ENCODE data around the gene IGFLR1.

IGFLR1 gene, protein sequence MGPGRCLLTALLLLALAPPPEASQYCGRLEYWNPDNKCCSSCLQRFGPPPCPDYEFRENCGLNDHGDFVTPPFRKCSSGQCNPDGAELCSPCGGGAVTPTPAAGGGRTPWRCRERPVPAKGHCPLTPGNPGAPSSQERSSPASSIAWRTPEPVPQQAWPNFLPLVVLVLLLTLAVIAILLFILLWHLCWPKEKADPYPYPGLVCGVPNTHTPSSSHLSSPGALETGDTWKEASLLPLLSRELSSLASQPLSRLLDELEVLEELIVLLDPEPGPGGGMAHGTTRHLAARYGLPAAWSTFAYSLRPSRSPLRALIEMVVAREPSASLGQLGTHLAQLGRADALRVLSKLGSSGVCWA

DNA sequence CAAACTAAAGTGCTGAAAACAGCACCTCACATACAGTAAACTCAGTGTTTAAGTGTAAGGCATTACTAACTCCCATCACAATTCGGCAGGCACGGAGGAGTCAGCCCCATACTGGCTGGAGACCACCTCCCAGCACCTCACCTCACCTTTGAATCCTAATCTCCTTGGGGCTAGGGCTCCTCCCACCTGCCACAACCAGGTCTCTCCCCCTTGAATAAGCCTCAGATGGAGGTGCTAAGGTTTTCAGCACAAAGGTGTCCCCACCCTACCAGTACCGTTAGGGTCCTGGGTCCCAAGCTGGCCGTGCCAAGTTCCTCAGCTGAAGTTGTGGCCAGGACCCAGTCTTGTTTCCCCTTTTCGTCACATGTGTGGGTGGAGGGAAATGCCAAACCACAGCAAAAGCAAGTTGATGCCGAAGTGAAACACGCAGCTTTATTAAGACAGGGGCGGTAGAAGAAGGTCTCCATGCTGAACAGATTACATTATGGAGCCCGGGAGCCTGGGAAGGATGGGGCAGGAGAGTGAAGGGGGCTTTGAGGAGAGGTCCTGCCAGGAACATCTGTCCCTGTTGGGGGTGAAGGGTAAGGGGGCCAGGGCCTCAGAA lies at the start of gene IGFLR1:
TSS of gene IGFLR1 (minus strand) at position 332 of the 604 bp plus-strand sequence. CDS start 1,272 bp downstream, outside the sequence.
- peak; percentile 80 for DNase-seq

DNA sequence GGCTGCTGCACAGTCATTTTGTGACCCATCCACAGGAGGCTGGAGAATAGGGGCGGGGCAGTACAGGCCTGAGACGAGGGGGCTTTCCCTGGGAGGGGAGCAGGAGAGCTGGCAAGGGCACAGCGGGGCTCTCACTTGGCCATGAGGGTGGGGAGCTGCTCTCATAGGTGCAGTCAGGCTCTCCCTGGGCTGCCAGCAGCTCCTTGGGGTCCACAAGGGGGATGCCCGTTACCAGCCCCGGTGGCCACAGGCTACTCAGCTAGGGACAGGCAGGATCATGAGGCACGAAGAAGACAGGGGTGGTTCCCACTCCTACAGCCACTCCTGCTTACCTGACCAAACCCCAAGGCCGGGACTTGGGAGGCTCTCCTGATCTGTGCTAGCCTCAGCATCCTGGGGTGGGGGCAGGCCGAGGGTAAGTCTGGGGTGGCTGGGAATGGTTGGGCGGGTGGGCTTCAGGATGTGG lies 49.6 kb upstream of the IGFLR1 start:
- DNase-seq: no peak

DNA sequence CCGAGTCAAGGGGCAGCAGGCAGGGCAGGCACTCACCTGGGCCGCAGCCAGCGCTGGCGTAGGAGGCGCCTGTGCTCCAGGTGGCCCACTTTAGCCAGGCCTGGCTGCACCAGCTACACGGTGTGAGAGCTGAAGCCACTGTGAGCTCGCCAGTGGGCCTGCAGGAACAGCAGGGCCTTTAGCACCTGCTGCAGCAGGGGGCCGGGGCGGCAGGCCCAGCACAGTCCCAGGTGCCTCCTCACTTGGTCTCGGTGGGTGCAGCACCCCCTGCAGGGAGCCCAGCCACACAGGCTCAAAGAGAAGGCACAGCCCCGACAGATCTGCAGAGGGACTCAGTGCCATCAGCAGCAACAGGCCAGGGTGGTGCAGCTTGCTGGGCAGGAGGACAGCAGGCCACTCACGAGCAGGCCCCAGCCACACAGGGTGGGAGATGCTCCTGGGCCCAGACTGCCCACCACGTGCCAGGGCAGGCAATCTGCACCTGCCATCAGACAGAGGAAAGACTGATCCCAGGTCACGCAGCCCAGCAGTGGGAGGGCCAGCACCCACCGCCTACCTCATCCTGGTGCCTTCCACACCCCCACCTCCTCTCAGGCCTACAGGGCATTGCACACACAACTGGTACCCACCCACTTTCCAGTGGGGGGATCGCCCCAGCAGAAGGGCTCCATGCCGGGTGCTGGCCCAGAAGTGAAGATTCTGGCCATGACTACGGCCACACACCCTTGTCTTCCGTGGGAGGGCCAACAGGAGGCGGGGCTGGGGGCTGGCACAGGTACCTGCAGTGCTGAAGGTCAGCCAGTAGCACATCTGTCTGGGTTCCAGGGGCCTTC lies 48.9 kb upstream of the IGFLR1 start:
- DNase-seq: peak; percentile 19

DNA sequence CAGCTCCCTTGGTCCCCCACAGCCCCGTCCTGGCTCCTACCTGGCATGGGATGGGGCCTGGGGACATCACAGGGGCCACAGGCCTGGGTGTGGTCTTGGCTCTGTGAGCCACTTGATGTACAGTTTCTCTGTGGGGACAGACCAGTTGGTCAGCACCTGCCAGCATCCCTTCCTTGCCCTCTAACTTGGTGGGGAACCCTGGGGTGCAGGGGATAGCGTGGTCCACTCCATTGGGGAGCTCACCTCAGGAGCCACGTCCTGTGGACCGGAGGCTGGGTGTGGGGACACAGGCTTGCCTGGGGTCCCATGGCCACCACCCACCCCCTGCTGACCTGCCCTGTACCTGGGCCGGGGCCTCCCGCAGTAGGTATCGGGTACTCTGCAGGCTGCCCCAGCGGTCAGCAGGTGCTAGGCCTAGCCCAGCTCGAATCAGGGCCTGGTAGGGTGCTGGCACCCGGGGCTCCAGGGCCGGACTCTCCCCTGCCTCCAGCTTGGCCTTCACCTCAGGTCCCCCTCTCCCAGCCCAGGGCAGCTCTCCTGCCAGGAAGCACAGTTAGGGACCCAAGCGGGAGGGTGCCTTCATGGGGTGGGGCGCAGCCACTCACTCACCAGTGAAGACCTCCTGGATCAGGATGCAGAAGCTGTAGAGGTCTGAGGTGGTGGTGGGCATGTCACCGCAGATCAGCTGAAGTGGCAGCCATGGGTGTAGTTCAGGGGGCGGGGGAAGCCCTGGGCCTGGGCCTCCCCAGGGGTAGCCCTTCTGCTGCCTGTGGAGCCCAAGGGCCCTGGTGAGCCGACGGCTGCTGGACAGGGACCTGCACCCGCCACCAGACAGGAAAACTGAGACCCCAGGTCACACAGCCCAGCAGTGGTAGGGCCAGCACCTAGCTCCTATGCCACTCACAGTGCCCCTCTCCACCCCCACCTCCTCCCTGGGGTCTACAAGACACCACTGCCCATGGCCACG lies 48.0 kb upstream of the IGFLR1 start:
- DNase-seq: no peak

DNA sequence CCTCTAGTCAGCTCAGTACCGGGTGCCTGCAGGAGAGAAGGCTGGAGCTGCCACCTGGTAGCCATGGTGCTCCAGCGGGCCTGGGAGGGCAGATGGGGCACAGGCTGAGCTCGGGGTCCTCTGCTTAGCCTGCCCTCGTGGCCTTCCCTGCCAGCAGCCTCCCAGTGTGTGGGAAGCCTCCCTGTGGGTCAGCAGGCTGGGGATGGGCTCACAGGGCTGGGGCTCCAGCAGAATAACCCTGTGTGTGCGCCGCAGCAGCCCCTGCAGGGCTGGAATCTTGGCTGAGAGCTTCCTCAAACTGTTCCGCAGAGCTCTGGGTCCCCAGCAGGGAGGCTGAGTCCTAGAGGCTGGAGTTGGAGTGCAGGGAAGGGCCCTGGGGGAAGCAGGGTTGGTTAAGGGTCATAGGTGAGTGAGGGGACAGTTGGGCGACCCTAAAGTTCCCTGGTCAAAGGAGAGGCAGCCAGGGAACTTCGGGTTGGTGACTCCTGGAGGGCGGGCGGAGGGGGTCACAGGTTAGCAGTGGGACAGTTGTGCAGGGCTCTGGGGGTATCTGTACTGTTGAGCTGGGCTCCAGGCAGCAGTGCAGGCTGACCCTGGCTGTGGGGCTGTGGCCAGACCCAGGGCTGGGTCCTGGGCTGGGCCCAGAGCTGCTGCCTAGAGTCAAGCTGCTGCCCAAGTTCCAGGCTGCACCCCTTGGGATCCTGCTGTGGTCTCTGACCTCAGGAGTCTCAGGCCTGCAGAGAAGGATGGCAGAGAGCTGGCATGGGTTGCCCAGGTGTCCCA lies 47.1 kb upstream of the IGFLR1 start:
- DNase-seq: no peak

DNA sequence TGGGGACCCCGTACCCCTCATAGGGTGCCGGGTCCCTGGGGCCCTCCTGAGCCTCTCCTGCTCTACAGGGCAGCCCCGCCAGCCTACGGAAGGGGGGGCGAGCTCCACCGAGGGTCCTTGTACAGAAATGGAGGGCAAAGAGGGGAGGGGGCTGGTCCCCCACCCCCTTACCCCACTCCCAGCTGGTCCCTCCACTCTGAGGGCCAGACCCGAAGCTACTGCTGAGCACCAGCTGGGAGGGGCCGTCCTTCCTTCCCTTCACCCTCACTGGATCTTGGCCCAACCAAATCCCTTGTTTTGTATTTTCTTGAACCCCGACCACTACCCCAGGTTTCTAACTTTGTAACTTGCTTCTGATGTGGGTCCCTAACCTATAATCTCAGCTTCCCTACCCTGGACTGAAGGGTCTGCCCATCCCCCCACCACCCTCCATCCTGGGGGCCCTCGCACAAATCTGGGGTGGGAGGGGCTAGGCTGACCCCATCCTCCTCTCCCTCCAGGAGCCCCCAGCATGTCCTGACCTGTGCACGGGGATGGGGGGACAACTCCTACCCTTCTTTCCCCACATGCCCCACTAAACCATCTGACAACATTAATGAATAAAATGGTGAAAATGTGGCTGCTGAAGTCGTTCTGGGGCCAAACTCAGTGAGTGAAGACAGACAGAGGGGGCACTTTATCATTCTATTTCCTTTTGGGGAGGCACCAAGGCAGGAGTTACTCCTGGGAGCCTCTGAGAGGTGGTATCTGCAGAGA lies 46.1 kb upstream of the IGFLR1 start:
- DNase-seq: no peak

DNA sequence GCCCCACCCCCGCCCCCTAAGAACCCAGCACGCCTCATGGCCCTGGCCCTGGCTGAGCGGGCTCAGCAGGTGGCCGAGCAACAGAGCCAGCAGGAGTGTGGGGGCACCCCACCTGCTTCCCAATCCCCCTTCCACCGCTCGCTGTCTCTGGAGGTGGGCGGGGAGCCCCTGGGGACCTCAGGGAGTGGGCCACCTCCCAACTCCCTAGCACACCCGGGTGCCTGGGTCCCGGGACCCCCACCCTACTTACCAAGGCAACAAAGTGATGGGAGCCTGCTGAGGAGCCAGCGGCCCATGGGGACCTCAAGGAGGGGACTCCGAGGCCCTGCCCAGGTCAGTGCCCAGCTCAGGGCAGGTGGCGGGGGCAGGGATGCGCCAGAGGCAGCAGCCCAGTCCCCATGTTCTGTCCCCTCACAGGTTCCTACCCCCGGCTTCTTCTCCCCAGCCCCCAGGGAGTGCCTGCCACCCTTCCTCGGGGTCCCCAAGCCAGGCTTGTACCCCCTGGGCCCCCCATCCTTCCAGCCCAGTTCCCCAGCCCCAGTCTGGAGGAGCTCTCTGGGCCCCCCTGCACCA lies 45.1 kb upstream of the IGFLR1 start:
- DNase-seq: no peak

DNA sequence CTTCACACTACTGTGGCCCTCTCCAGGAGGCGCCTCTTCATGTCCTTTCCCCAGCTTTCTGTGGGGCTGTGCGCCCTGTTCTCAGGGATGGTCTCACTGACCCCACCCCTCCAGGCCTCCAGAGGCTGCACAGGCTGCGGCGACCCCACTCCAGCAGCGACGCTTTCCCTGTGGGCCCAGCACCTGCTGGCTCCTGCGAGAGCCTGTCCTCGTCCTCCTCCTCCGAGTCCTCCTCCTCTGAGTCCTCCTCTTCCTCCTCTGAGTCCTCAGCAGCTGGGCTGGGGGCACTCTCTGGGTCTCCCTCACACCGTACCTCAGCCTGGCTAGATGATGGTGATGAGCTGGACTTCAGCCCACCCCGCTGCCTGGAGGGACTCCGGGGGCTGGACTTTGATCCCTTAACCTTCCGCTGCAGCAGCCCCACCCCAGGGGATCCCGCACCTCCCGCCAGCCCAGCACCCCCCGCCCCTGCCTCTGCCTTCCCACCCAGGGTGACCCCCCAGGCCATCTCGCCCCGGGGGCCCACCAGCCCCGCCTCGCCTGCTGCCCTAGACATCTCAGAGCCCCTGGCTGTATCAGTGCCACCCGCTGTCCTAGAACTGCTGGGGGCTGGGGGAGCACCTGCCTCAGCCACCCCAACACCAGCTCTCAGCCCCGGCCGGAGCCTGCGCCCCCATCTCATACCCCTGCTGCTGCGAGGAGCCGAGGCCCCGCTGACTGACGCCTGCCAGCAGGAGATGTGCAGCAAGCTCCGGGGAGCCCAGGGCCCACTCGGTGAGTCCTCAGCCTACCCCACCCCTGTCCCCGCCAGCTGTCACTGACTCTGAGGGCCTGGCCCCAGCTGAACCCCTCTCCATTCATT lies 44.3 kb upstream of the IGFLR1 start:
- DNase-seq: no peak

DNA sequence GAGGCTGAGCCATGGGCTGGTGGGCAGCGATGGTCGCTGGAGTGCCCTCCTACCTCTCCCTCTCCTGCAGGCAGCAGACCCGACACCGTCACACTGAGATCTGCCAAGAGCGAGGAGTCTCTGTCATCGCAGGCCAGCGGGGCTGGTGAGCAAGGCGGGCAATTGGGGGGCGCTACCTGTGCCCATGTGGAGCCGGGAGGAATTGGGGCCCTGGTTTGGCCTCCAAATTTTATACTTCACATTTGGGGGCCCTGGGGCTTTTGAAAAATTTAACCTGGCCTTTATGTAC lies 43.0 kb upstream of the IGFLR1 start:
- no peak for DNase-seq

DNA sequence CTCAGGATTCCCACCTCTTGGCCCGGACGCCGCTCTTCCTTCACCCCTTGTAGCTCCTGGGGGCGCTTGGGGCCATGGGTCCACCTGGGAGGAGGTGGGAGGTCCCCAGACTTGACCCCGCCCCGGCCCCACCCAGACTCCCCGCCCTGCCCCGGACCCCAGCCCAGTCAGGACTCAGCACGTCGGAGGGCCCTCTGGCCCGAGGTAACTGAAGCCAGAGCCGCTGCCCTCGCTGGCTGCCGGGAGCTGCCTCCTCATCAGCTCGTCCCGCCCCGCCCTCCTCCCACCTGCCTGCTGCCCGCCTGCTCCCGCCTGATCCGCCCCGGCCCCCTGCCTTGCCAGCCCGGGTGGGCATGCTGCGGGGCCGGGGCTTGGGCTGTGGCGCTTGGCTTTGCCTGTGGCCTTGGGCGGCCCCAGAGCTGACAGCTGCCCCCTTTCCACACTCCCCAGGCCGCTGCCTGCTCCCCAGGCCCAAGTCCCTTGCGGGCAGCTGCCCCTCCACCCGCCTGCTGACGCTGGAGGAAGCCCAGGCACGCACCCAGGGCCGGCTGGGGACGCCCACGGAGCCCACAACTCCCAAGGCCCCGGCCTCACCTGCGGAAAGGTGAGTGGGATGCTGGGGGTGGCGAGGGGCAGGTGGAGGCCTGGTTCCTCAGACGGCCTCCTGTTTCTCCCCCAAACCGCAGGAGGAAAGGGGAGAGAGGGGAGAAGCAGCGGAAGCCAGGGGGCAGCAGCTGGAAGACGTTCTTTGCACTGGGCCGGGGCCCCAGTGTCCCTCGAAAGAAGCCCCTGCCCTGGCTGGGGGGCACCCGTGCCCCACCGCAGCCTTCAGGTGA lies 42.5 kb upstream of the IGFLR1 start:
- no peak for DNase-seq

DNA sequence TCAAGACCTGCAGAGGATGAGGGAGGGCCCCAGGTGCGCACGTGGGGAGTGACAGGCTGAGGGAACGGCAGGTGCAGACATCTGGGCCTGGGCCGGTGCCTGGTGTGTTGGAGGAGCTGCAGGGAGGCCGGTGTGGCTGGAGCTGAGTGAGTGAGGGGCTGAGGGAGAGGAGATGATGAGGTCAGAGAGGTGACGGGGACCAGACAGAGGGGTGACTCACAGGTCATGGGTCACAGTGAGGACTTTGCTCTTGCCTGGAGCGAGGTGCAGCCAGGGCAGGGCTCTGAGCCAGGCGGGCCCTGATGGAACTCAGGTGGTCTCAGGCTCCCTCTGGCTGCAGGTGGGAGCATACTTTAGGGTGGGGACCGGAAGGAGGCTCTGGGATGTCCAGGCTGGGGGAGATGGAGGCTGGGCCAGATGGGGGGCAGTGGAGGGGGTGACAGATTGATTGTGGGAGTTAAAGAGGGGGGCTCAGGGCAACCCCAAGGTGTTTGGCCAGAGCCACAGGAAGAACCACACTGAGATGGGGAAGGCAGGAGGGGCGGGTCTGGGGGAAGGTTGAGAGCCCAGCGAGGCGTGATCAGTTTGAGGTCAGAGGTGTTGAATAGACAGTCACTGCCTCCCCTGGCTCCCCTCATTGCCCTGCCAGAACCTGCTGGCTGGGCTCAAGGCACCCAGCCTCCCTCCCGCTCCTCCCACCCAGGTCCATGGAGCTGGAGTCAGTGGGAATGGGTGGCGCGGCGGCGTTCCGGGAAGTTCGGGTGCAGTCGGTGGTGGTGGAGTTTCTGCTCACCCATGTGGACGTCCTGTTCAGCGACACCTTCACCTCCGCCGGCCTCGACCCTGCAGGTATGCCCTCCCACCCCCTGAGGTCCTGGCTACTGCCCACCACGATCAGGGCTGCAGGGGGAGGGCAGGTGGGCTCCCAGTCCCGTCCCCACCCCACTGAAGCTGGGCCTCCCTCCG lies 41.5 kb upstream of the IGFLR1 start:
- DNase-seq: no peak

DNA sequence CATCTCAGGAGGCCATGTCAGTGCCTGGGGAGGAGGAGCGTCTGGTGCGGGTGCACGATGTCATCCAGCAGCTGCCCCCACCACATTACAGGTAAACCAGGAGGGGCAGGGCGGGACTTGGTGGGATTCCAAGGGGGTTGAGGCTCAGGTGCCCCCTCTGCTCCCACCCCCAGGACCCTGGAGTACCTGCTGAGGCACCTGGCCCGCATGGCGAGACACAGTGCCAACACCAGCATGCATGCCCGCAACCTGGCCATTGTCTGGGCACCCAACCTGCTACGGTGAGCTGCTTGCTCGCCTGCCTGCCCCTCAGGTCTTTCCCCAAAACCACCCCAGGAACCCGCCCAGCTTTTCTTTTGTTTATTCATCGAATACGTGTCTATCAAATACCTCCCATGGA lies 40.3 kb upstream of the IGFLR1 start:
- DNase-seq: no peak

DNA sequence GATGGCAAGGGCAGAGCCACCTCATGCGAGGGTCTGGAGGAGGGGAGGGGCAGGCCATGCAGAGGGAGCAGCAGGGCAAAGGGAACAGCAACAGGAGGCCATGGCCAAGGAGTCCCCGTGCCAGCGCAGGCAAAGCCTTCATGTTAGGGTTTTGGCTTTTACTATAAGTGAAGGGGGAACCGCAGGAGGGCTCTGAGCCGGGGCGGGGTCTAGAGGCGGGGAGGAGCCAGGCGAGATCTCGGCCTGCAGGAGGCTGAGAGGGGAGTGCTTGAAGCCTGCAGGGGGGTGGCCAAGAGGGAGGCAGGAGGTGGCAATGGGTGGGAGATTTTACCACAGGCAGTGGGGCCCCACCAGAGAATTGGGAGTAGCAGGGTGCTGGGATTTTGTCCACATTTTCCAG lies 39.4 kb upstream of the IGFLR1 start:
- no peak for DNase-seq

DNA sequence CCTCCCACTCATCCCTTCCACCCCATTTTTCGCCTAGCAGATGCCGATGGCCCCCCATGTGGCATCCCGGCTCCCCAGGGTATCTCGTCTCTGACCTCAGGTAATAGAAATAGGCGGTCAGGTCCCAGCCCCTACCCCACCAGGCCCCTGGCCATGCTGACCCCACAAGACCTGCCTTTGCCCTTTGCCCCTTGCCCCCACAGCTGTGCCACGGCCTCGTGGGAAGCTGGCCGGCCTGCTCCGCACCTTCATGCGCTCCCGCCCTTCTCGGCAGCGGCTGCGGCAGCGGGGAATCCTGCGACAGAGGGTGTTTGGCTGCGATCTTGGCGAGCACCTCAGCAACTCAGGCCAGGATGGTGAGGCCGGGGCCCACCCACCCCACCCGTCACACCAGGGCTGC lies 38.5 kb upstream of the IGFLR1 start:
- DNase-seq: no peak

DNA sequence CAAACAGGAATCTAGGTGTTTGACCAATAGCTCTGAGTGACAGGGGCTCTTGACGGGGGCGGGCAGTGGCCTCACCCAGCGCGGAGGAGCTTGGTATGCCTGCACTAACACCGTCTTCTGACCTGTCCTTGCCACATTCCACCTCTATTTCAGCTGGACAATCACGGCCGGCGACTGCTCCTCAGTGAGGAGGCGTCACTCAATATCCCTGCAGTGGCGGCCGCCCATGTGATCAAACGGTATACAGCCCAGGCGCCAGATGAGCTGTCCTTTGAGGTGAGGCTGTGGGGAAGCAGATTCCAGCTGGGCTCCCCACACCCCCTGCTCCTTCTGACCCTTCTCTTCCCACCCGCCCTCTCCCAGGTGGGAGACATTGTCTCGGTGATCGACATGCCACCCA lies 37.8 kb upstream of the IGFLR1 start:
- no peak for DNase-seq

DNA sequence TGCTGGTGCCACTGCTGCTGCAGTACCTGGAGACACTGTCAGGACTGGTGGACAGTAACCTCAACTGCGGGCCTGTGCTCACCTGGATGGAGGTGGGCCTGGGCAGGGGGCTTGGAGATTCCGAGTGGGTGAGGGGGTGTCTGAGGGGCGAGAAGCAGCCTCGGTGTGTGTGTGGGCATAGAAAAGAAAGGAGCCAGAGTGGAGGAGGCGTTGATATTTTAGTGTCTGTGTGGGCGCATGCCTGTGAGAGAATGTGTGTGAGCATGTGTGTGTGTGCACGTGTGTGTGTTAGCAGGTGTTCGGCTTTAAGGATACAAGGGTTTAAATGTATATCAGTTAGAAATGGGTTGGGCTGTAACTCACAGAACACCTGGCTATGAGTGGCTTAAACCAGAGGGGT lies 36.8 kb upstream of the IGFLR1 start:
- DNase-seq: no peak

DNA sequence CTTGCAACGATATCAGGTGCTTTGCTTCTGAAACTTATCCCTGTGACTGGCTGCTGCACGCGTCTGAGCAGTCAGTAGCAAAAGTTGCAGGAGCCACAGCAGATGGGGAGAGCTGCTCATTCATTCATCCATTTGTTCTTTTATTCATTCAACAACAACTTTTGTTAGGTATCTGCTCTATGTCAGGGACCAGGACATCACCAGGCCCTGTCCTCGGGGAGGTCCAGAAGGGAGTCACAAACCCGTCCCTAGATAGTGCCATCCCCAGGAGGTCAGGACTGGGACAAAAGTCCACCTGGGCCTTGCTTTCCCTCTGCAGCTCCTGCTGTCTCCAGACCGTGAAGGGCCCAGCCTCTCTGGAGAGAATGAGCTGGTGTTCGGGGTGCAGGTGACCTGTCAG lies 35.7 kb upstream of the IGFLR1 start:
- no peak for DNase-seq
